ENCODE results near the gene HOXD11.

Gene HOXD11

GRCh38 chr2:176099159-176099727 is 7.8 kb upstream of the HOXD11 start:
- Histone ChIP-seq H3K4me1 (ENCODE audit: low read length) (peaks cover 7% of the 10 kb centered on the region), H3K9me3 (ENCODE audit: insufficient read depth, low read length) (no peaks in the 10 kb centered on the region), H3K4me2 (ENCODE audit: low read length) (no peak overlapping the region), H3K27ac (ENCODE audit: low read length) (no peak overlapping the region), H3K79me2 (ENCODE audit: low read length) (no peaks in the 10 kb centered on the region), H3K36me3 (replicated peaks; ENCODE audit: low read depth, low read length) (no peaks in the 10 kb centered on the region), H3K4me3 (ENCODE audit: low read length) (no peak overlapping the region), H3K9ac (ENCODE audit: low read length) (no peak overlapping the region), H3K27me3 (ENCODE audit: low read depth, low read length) (no peaks in the 10 kb centered on the region), H4K20me1 (ENCODE audit: insufficient read depth, low read length) (no peaks in the 10 kb centered on the region), H2AFZ (ENCODE audit: low read depth, low read length) (no peak overlapping the region)
- no peak for TF ChIP-seq CTCF (IDR thresholded peaks at IDR 0.05; ENCODE audit: low read depth, low read length)
- TF ChIP-seq EZH2phosphoT487 (IDR thresholded peaks at IDR 0.05; ENCODE audit: low read depth): no peak

GRCh38 chr2:176099728-176100546 is 7.1 kb upstream of the HOXD11 start, which contains the start of gene HOXD12:
TSS of gene HOXD12 (plus strand) at chr2:176099795. CDS start at chr2:176099802, 7 bp downstream.
- H2AFZ ChIP-seq (ENCODE audit: low read depth, low read length): no peak within 1 kb of the TSS

GRCh38 chr2:176100547-176101140 is 6.4 kb upstream of the HOXD11 start:
- Histone ChIP-seq H3K4me2 (ENCODE audit: low read length) (no peak overlapping the region), H3K27ac (ENCODE audit: low read length) (no peak overlapping the region), H3K27me3 (ENCODE audit: low read depth, low read length) (no peaks in the 10 kb centered on the region), H4K20me1 (ENCODE audit: insufficient read depth, low read length) (no peaks in the 10 kb centered on the region), H3K9me3 (ENCODE audit: insufficient read depth, low read length) (no peaks in the 10 kb centered on the region), H3K4me1 (ENCODE audit: low read length) (peaks cover 13% of the 10 kb centered on the region), H3K4me3 (ENCODE audit: low read length) (no peak overlapping the region), H2AFZ (ENCODE audit: low read depth, low read length) (no peak overlapping the region), H3K79me2 (ENCODE audit: low read length) (no peaks in the 10 kb centered on the region), H3K9ac (ENCODE audit: low read length) (no peak overlapping the region), H3K36me3 (replicated peaks; ENCODE audit: low read depth, low read length) (no peaks in the 10 kb centered on the region)
- TF ChIP-seq EZH2phosphoT487 (IDR thresholded peaks at IDR 0.05; ENCODE audit: low read depth) (no peak), CTCF (IDR thresholded peaks at IDR 0.05; ENCODE audit: low read depth, low read length) (no peak)

More at GRCh38 chr2:176099728-176100546, 7.1 kb upstream of the HOXD11 start, which contains the start of gene HOXD12:
- TF ChIP-seq EZH2phosphoT487 (IDR thresholded peaks at IDR 0.05; ENCODE audit: low read depth): no peak
- TF ChIP-seq CTCF (IDR thresholded peaks at IDR 0.05; ENCODE audit: low read depth, low read length): no peak
- H3K27ac ChIP-seq (ENCODE audit: low read length): no peak within 1 kb of the TSS
- no peaks in the 10 kb centered on the region for H3K79me2 ChIP-seq (ENCODE audit: low read length)
- H3K9ac ChIP-seq (ENCODE audit: low read length): no peak within 1 kb of the TSS
- H3K36me3 ChIP-seq (replicated peaks; ENCODE audit: low read depth, low read length): no peaks in the 10 kb centered on the region
- H4K20me1 ChIP-seq (ENCODE audit: insufficient read depth, low read length): no peaks in the 10 kb centered on the region
- no peak within 1 kb of the TSS for H3K4me2 ChIP-seq (ENCODE audit: low read length)
- peaks cover 13% of the 10 kb centered on the region for H3K4me1 ChIP-seq (ENCODE audit: low read length)
- no peaks in the 10 kb centered on the region for H3K9me3 ChIP-seq (ENCODE audit: insufficient read depth, low read length)
- H3K27me3 ChIP-seq (ENCODE audit: low read depth, low read length): no peaks in the 10 kb centered on the region
- no peak within 1 kb of the TSS for H3K4me3 ChIP-seq (ENCODE audit: low read length)

GRCh38 chr2:176101216-176101830 is 5.8 kb upstream of the HOXD11 start:
- Histone ChIP-seq H3K4me2 (ENCODE audit: low read length) (no peak overlapping the region), H3K27ac (ENCODE audit: low read length) (no peak overlapping the region), H4K20me1 (ENCODE audit: insufficient read depth, low read length) (no peaks in the 10 kb centered on the region), H3K4me1 (ENCODE audit: low read length) (peaks cover 15% of the 10 kb centered on the region), H3K36me3 (replicated peaks; ENCODE audit: low read depth, low read length) (no peaks in the 10 kb centered on the region), H3K4me3 (ENCODE audit: low read length) (no peak overlapping the region), H3K9me3 (ENCODE audit: insufficient read depth, low read length) (no peaks in the 10 kb centered on the region), H3K9ac (ENCODE audit: low read length) (no peak overlapping the region), H2AFZ (ENCODE audit: low read depth, low read length) (no peak overlapping the region), H3K27me3 (ENCODE audit: low read depth, low read length) (no peaks in the 10 kb centered on the region), H3K79me2 (ENCODE audit: low read length) (no peaks in the 10 kb centered on the region)
- TF ChIP-seq CTCF (IDR thresholded peaks at IDR 0.05; ENCODE audit: low read depth, low read length) (no peak), EZH2phosphoT487 (IDR thresholded peaks at IDR 0.05; ENCODE audit: low read depth) (no peak)
